Vagina (tissue), 2 donors: ENCODE results near the gene B4GALNT1. TPM values are rescaled to one million over a fixed set of nuclear protein-coding genes. Genes with fewer than 3 reads are reported as not detected.
"Not testable (repeated sequence)": the region's sequence is repeated elsewhere in the genome, so short reads cannot be mapped to it uniquely, and the experiment has no call there.

Experiments
- DNase-seq, 2 donors: peaks; one replicate each; pipeline ENCODE4 v3.0.0-alpha.2; 2017; ENCODE audit errors: extremely low spot score in 2 of 2
- H3K27ac ChIP-seq: fragments of 200-600 bp; sonication (generic); one replicate; pipeline ENCODE4 v1.5.1; 2019
- H3K27me3 ChIP-seq: fragments of 200-600 bp; sonication (generic); one replicate; pipeline ENCODE4 v1.5.1; 2019
- H3K36me3 ChIP-seq, 2 donors: fragments of 200-600 bp; sonication (generic); one replicate each; pipeline ENCODE4 v1.5.1; 2017 to 2019
- H3K4me1 ChIP-seq: fragments of 200-600 bp; sonication (generic); one replicate; pipeline ENCODE4 v1.5.1; 2019
- H3K4me3 ChIP-seq, 2 donors: fragments of 200-600 bp; sonication (generic); 1 replicate in 1 of 2; 2 replicates in 1 of 2; pipeline ENCODE4 v1.5.1; 2016 to 2019
- H3K9me3 ChIP-seq: fragments of 200-600 bp; sonication (generic); one replicate; pipeline ENCODE4 v1.5.1; 2019
- POLR2A ChIP-seq, 2 donors: fragments of 450-650 bp; IDR thresholded peaks; one replicate each; pipeline ENCODE4 v1.6.1; 2017; ENCODE audit warnings: antibody characterized with exemption in 2 of 2, mild to moderate bottlenecking in 2 of 2, moderate library complexity in 2 of 2
- POLR2AphosphoS5 ChIP-seq, 2 donors: sonication (generic); formaldehyde crosslinking; IDR thresholded peaks; one replicate each; pipeline ENCODE4 v1.9.0; 2017; ENCODE audit warnings: antibody characterized with exemption in 2 of 2, mild to moderate bottlenecking in 2 of 2, low read depth in 1 of 2; ENCODE audit not compliant: insufficient read depth in 1 of 2
- intact Hi-C: fragments of 100-400 bp; cut with DNase I; formaldehyde crosslinking; loops from one replicate; pipeline ENCODE4 v1.15.1; 2023
- total RNA-seq: library from RNA; depleted of rRNA; stranded (reverse); fragments of >200 nt; gene quantifications from one replicate; pipeline ENCODE4 v1.2.3, GENCODE V29; 2016
- TF ChIP-seq, protein P1 (sequence below), 3 experiments: fragments of 450-650 bp in 2 of 3; fragments of 200-600 bp in 1 of 3; sonication (generic) in 1 of 3; IDR thresholded peaks; one replicate each; pipeline ENCODE4 v1.5.1; 2017 to 2019; ENCODE audit warnings: antibody characterized with exemption in 3 of 3, mild to moderate bottlenecking in 2 of 3, moderate library complexity in 2 of 3

B4GALNT1 gene
- total RNA-seq, result 7.6 TPM

DNA sequence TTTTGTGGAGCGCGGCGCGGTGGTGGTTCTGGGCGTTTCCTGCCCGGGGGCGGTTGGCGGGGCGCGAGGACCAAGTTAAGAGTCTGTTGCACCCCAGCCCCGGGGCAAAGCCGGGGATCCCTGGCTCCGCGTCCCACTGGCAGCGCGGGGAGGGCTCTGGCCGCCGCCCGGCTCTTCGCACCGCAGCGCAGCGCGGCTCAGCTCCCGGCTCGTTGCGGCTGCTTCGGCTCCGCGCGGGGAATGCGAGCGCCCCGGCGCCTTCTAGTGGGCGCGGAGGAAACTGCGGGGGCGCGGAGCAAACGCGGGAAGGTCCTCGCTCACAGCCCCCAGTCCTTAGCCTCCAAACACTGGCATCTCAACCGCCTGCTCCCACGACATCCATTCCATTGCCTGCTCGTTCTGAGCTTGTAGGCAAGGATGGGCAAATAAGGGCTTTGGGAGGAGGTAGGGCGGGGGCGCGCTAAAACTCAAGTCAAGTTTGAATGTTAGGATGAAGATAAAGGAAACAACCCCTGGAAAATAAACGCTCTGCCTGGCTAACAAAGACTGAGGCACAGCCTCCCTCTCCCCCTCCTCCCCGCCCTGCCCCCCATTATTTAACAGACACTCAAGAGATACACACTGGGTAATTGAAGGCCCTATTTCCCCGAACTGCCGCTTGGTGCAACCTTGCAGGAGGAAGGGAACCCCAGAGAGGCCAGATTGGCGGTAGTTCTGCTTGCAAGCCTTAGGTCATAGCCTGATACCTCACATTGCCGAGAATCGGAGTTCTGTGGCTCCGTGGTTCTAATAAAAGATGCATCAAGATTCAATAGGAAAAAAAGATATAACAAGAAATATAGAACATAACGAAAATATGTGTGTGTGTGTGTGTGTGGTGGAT is at the start of gene B4GALNT1:
TSS of gene B4GALNT1 (minus strand) at position 244 of the 883 bp plus-strand sequence. CDS start 1,069 bp downstream, outside the sequence.
- Histone ChIP-seq H3K9me3 (no peaks in the 10 kb centered on the region), H3K27ac (peak within 1 kb of the TSS; percentile 25), H3K4me1 (peaks cover 23% of the 10 kb centered on the region), H3K36me3 (no peaks in the 10 kb centered on the region), H3K27me3 (no peaks in the 10 kb centered on the region), H3K4me3 (peak within 1 kb of the TSS; percentile 52 to 68)
- TF ChIP-seq POLR2AphosphoS5 (IDR thresholded peaks at IDR 0.05; ENCODE audit: insufficient read depth in 1 of 2, low read depth in 1 of 2) (no peak), POLR2A (IDR thresholded peaks at IDR 0.05) (no peak)
- TF ChIP-seq, protein P1, sequence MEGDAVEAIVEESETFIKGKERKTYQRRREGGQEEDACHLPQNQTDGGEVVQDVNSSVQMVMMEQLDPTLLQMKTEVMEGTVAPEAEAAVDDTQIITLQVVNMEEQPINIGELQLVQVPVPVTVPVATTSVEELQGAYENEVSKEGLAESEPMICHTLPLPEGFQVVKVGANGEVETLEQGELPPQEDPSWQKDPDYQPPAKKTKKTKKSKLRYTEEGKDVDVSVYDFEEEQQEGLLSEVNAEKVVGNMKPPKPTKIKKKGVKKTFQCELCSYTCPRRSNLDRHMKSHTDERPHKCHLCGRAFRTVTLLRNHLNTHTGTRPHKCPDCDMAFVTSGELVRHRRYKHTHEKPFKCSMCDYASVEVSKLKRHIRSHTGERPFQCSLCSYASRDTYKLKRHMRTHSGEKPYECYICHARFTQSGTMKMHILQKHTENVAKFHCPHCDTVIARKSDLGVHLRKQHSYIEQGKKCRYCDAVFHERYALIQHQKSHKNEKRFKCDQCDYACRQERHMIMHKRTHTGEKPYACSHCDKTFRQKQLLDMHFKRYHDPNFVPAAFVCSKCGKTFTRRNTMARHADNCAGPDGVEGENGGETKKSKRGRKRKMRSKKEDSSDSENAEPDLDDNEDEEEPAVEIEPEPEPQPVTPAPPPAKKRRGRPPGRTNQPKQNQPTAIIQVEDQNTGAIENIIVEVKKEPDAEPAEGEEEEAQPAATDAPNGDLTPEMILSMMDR (IDR thresholded peaks at IDR 0.05), result peak; percentile 55 to 84 (median 75)
- peak in 1 of 2 donors; percentile 72 for DNase-seq
- intact Hi-C loops, result no loop called here

DNA sequence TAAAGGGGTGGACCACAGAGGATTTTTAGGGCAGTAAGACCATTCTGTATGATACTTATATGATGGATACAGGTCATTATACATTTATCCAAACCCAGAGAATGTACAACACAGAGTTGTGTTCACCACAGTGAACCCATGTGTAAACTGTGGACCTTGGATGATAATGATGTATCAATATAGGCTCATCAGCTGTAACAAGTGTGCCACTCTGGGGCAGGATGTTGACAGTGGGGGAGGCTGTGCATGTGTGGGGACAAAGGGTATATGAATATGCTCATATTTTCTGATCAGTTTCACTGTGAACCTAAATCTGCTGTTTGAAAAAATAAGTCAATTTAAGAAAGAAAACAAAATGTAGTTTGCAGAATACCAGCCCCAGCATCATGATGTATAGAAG is 46.7 kb upstream of the B4GALNT1 start:
- no peak overlapping the region for H3K27ac ChIP-seq
- no peaks in the 10 kb centered on the region for H3K27me3 ChIP-seq
- no peaks in the 10 kb centered on the region for H3K4me1 ChIP-seq
- H3K36me3 ChIP-seq, result no peaks in the 10 kb centered on the region
- DNase-seq, result no peak
- H3K9me3 ChIP-seq, result no peaks in the 10 kb centered on the region
- no peak overlapping the region for H3K4me3 ChIP-seq
- intact Hi-C loops, result no loop called here
- TF ChIP-seq POLR2AphosphoS5 (IDR thresholded peaks at IDR 0.05; ENCODE audit: insufficient read depth in 1 of 2, low read depth in 1 of 2) (no peak), POLR2A (IDR thresholded peaks at IDR 0.05) (no peak)

DNA sequence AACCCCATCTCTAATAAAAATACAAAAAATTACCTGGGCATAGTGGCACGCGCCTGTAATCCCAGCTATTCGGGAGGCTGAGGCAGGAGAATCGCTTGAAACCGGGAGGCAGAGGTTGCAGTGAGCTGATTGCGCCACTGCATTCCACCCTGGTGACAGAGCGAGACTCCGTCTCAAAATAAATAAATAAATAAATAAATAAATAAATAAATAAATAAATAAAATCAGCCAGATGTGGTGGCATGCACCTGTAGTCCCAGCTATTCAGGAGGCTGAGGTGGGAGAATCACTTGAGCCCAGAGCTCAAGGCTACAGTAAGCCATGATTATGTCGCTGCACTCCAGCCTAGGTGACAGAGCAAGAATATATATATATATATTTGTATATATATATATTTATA is 44.9 kb upstream of the B4GALNT1 start:
- H3K27ac ChIP-seq, H3K4me1 ChIP-seq, intact Hi-C loops: not testable (repeated sequence)

DNA sequence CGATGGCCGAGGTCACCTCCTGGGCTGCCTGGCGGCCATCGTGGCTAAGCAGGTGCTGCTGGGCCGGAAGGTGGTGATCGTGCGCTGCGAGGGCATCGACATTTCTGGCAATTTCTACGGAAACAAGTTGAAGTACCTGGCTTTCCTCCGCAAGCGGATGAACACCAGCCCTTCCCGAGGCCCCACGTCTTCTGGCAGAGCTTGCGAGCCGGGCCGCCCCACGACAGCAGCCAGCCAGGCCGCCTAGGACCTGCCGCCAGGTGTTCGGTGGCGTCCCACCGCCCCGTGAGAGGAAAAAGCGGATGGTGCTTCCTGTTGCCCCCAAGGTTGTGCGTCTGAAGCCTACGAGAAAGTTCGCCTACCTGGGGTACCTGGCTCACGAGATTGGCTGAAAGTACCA is 41.7 kb upstream of the B4GALNT1 start:
- H3K4me3 ChIP-seq, result no peak overlapping the region
- no peaks in the 10 kb centered on the region for H3K9me3 ChIP-seq
- H3K4me1 ChIP-seq, result no peaks in the 10 kb centered on the region
- no peaks in the 10 kb centered on the region for H3K36me3 ChIP-seq
- TF ChIP-seq POLR2AphosphoS5 (IDR thresholded peaks at IDR 0.05; ENCODE audit: insufficient read depth in 1 of 2, low read depth in 1 of 2) (no peak), POLR2A (IDR thresholded peaks at IDR 0.05) (no peak)
- TF ChIP-seq, protein P1 (IDR thresholded peaks at IDR 0.05), result no peak
- no peak for DNase-seq
- no peaks in the 10 kb centered on the region for H3K27me3 ChIP-seq
- intact Hi-C loops, result no loop called here
- H3K27ac ChIP-seq, result no peak overlapping the region

More for the DNA sequence above, 44.9 kb upstream of the B4GALNT1 start:
- H3K27me3 ChIP-seq, H3K36me3 ChIP-seq, H3K9me3 ChIP-seq, H3K4me3 ChIP-seq, DNase-seq: not testable (repeated sequence)

DNA sequence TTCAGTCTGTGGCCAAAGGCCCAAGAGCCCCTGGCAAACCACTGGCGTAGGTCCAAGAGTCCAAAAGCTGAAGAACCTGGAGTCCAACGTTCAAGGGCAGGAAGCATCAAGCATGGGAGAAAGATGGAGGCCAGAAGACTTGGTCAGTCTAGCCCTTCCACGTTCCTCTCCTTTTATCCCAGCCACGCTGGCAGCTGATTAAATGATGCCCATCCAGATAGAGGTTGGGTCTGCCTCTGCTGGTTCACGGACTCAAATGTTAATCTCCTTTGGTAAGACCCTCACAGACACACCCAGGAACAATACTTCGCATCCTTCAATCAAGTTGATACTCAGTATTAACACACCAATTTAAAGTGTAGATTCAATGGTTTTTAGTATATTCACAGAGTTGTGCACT is 39.8 kb upstream of the B4GALNT1 start:
- no peak overlapping the region for H3K4me3 ChIP-seq
- no peaks in the 10 kb centered on the region for H3K27me3 ChIP-seq
- TF ChIP-seq, protein P1 (IDR thresholded peaks at IDR 0.05), result no peak
- no peak for TF ChIP-seq POLR2AphosphoS5 (IDR thresholded peaks at IDR 0.05; ENCODE audit: insufficient read depth in 1 of 2, low read depth in 1 of 2)
- TF ChIP-seq POLR2A (IDR thresholded peaks at IDR 0.05), result no peak
- no peaks in the 10 kb centered on the region for H3K9me3 ChIP-seq
- intact Hi-C loops, result no loop called here
- no peaks in the 10 kb centered on the region for H3K36me3 ChIP-seq
- DNase-seq, result no peak
- no peak overlapping the region for H3K27ac ChIP-seq
- H3K4me1 ChIP-seq, result no peaks in the 10 kb centered on the region

DNA sequence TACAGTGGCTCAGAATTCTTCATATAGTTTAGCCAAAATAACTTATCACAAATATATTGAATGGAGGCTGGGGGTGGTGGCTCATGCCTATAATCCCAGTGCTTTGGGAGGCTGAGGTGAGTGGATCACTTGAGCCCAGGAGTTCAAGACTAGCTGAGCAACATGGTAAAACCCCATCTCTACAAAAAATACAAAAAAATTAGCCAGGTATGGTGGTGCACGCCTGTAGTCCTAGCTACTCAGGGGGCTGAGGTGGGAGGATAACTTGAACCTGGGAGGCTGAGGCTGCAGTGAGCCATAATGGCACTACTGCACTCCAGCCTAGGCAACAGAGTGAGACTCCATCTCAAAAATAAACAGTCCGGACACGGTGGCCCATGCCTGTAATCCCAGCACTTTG is 38.8 kb upstream of the B4GALNT1 start:
- H3K9me3 ChIP-seq, H3K36me3 ChIP-seq, DNase-seq, H3K4me3 ChIP-seq, H3K27ac ChIP-seq, H3K27me3 ChIP-seq, intact Hi-C loops, H3K4me1 ChIP-seq: not testable (repeated sequence)

DNA sequence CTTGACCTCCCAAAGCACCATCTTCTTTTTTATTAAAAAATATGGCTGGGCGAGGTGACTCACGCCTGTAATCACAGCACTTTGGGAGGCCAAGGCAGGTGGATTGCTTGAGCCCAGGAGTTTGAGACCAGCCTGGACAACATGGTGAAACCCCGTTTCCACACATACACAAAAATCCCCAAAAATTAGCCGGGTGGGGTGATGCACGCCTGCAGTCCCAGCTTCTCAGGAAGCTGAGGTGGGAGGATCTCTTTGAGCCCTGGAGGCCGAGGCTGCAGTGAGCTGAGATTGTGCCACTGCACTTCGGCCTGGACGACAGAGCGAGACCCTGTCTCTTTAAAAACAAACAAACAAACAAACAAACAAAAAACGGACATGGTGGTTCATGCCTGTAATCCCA is 36.7 kb upstream of the B4GALNT1 start:
- DNase-seq, H3K27ac ChIP-seq, H3K36me3 ChIP-seq, H3K4me3 ChIP-seq, H3K4me1 ChIP-seq, intact Hi-C loops, H3K9me3 ChIP-seq, H3K27me3 ChIP-seq: not testable (repeated sequence)
